RPMI8226 (cell line): ENCODE results near the gene DAZL.
A peak's percentile ranks its signal among the peaks of the same experiment; 100 is the strongest.
"Not testable (repeated sequence)": the region's sequence is repeated elsewhere in the genome, so short reads cannot be mapped to it uniquely, and the experiment has no call there.

Experiments
- DNase-seq: peaks from one replicate; pipeline ENCODE4 v3.0.0-alpha.2; 2015

DAZL gene

GRCh38 chr3:16604887-16605602, at the start of gene DAZL:
DAZL (minus strand) TSS chr3:16605423; CDS start chr3:16605205, 218 bp downstream.
- no peak for DNase-seq

GRCh38 chr3:16654976-16655375, 49.8 kb upstream of the DAZL start:
- DNase-seq, result no peak

- DNase-seq, result no peak
These were observed 48.5 kb upstream of the DAZL start for GRCh38 chr3:16653712-16654111.

GRCh38 chr3:16647668-16648067, 42.4 kb upstream of the DAZL start:
- no peak for DNase-seq

- DNase-seq, result no peak
These were observed 34.6 kb upstream of the DAZL start for GRCh38 chr3:16639806-16640205.

- DNase-seq, result no peak
These were observed 28.7 kb upstream of the DAZL start for GRCh38 chr3:16633948-16634347.

- DNase-seq, result no peak
These were observed 27.2 kb upstream of the DAZL start for GRCh38 chr3:16632395-16632794.

GRCh38 chr3:16618721-16619120, 13.5 kb upstream of the DAZL start:
- DNase-seq, result no peak

GRCh38 chr3:16617155-16617554, 11.9 kb upstream of the DAZL start:
- DNase-seq, result not testable (repeated sequence)

GRCh38 chr3:16616083-16616482, 10.9 kb upstream of the DAZL start:
- no peak for DNase-seq

- DNase-seq, result no peak
These were observed 9.1 kb upstream of the DAZL start for GRCh38 chr3:16614033-16615031.

GRCh38 chr3:16609927-16610580, 4.8 kb upstream of the DAZL start:
- DNase-seq, result no peak

- DNase-seq, result no peak
These were observed 3.6 kb upstream of the DAZL start for GRCh38 chr3:16608816-16609215.

GRCh38 chr3:16607718-16608117, 2.5 kb upstream of the DAZL start:
- no peak for DNase-seq

GRCh38 chr3:16606398-16606797, 1.2 kb upstream of the DAZL start:
- DNase-seq, result no peak

- DNase-seq, result no peak
These were observed 743 bp upstream of the DAZL start for GRCh38 chr3:16605966-16606365.

- DNase-seq, result no peak
These were observed 790 bp downstream of the DAZL start for GRCh38 chr3:16604433-16604832.

GRCh38 chr3:16601537-16602005, 3.7 kb downstream of the DAZL start:
- DNase-seq, result no peak

- peak; percentile 80 for DNase-seq
These were observed 4.3 kb downstream of the DAZL start for GRCh38 chr3:16600780-16601536.

GRCh38 chr3:16599694-16600093, 5.5 kb downstream of the DAZL start:
- DNase-seq, result no peak

GRCh38 chr3:16596352-16597032, 8.7 kb downstream of the DAZL start:
- DNase-seq, result no peak

- DNase-seq, result no peak
These were observed 9.4 kb downstream of the DAZL start for GRCh38 chr3:16595778-16596177.
